ENCODE data around the gene CDKN2C.

The CDKN2C gene

GRCh38 chr1:50985094-50985493 is 15.0 kb downstream of the CDKN2C start:
- no peak overlapping the region for H3K4me3 ChIP-seq (ENCODE audit: control insufficient read depth, low read depth, low read length)
- no peak for TF ChIP-seq CTCF (conservative IDR thresholded peaks at IDR 0.05; ENCODE audit: control insufficient read depth, insufficient read depth, low read depth, low read length)
- no peak for DNase-seq (ENCODE audit: low read depth)

GRCh38 chr1:50986653-50987052 is 16.6 kb downstream of the CDKN2C start:
- no peak for DNase-seq (ENCODE audit: low read depth)
- TF ChIP-seq CTCF (conservative IDR thresholded peaks at IDR 0.05; ENCODE audit: control insufficient read depth, insufficient read depth, low read depth, low read length): no peak
- no peak overlapping the region for H3K4me3 ChIP-seq (ENCODE audit: control insufficient read depth, low read depth, low read length)

GRCh38 chr1:50989694-50990093 is 19.6 kb downstream of the CDKN2C start:
- DNase-seq (ENCODE audit: low read depth): peak; percentile 83
- no peak for TF ChIP-seq CTCF (conservative IDR thresholded peaks at IDR 0.05; ENCODE audit: control insufficient read depth, insufficient read depth, low read depth, low read length)
- no peak overlapping the region for H3K4me3 ChIP-seq (ENCODE audit: control insufficient read depth, low read depth, low read length)

- TF ChIP-seq CTCF (conservative IDR thresholded peaks at IDR 0.05; ENCODE audit: control insufficient read depth, insufficient read depth, low read depth, low read length): no peak
Observed at GRCh38 chr1:50992532-50993318, 22.7 kb downstream of the CDKN2C start.

GRCh38 chr1:50993645-50994044 is 23.6 kb downstream of the CDKN2C start:
- TF ChIP-seq CTCF (conservative IDR thresholded peaks at IDR 0.05; ENCODE audit: control insufficient read depth, insufficient read depth, low read depth, low read length): no peak
- no peak for DNase-seq (ENCODE audit: low read depth)
- H3K4me3 ChIP-seq (ENCODE audit: control insufficient read depth, low read depth, low read length): no peak overlapping the region

More at GRCh38 chr1:50992532-50993318, 22.7 kb downstream of the CDKN2C start:
- no peak overlapping the region for H3K4me3 ChIP-seq (ENCODE audit: control insufficient read depth, low read depth, low read length)
- DNase-seq (ENCODE audit: low read depth): no peak

GRCh38 chr1:50994997-50995396 is 25.0 kb downstream of the CDKN2C start:
- no peak overlapping the region for H3K4me3 ChIP-seq (ENCODE audit: control insufficient read depth, low read depth, low read length)
- no peak for DNase-seq (ENCODE audit: low read depth)
- no peak for TF ChIP-seq CTCF (conservative IDR thresholded peaks at IDR 0.05; ENCODE audit: control insufficient read depth, insufficient read depth, low read depth, low read length)
